GM19468 (cell line): ENCODE results near the gene EIF5A.

ENCODE experiments used
- ATAC-seq: cut with Tn5 transposase; IDR thresholded peaks from one replicate; pipeline ENCODE4 v1.9.1; 2021; ENCODE audit warnings: mild to moderate bottlenecking, moderate library complexity, moderate number of reproducible peaks; ENCODE audit not compliant: unreplicated experiment; ENCODE audit errors: extremely low read depth

EIF5A gene

GRCh38 chr17:7311110-7311705 is 3.8 kb downstream of the EIF5A start:
- ATAC-seq, result no peak

GRCh38 chr17:7312432-7313087 is 5.1 kb downstream of the EIF5A start:
- ATAC-seq, result no peak

- ATAC-seq, result no peak
These were observed 5.9 kb downstream of the EIF5A start for GRCh38 chr17:7313088-7313889.

GRCh38 chr17:7313890-7314718 is 6.7 kb downstream of the EIF5A start:
- ATAC-seq, result no peak

- ATAC-seq, result no peak
These were observed 7.5 kb downstream of the EIF5A start, which contains the start of gene GPS2 for GRCh38 chr17:7314719-7315569. TSS of gene GPS2 (minus strand) at chr17:7315360. CDS start at chr17:7315052, 308 bp downstream.

GRCh38 chr17:7315570-7316235 is 8.3 kb downstream of the EIF5A start:
- no peak for ATAC-seq

GRCh38 chr17:7317161-7317803 is 9.9 kb downstream of the EIF5A start:
- no peak for ATAC-seq

GRCh38 chr17:7318121-7318860 is 10.9 kb downstream of the EIF5A start:
- no peak for ATAC-seq

GRCh38 chr17:7321466-7321865 is 14.0 kb downstream of the EIF5A start:
- no peak for ATAC-seq

- no peak for ATAC-seq
These were observed 15.2 kb downstream of the EIF5A start for GRCh38 chr17:7322520-7323194.

- no peak for ATAC-seq
These were observed 16.5 kb downstream of the EIF5A start for GRCh38 chr17:7323731-7324437.

GRCh38 chr17:7324438-7324779 is 17.0 kb downstream of the EIF5A start:
- no peak for ATAC-seq

- ATAC-seq, result no peak
These were observed 17.7 kb downstream of the EIF5A start for GRCh38 chr17:7325031-7325528.

- no peak for ATAC-seq
These were observed 18.8 kb downstream of the EIF5A start for GRCh38 chr17:7326186-7326585.

- ATAC-seq, result no peak
These were observed 19.6 kb downstream of the EIF5A start for GRCh38 chr17:7327056-7327455.

GRCh38 chr17:7327501-7327900 is 20.1 kb downstream of the EIF5A start:
- ATAC-seq, result no peak

GRCh38 chr17:7328009-7328408 is 20.6 kb downstream of the EIF5A start:
- ATAC-seq, result no peak
